ENCODE results near the gene INO80C. TPM values are rescaled to one million over a fixed set of nuclear protein-coding genes. Genes with fewer than 3 reads are reported as not detected.
"Not testable (repeated sequence)": the region's sequence is repeated elsewhere in the genome, so short reads cannot be mapped to it uniquely, and the experiment has no call there.

INO80C gene
- total RNA-seq, 1 donor from 2014 or later, result 4.7 TPM

- H3K27me3 ChIP-seq (ENCODE audit: control insufficient read depth in 3 of 3, insufficient read depth in 3 of 3, low read length in 3 of 3), result no peaks in the 10 kb centered on the region
- H3K4me1 ChIP-seq (ENCODE audit: control insufficient read depth in 3 of 3, insufficient read depth in 3 of 3, low read length in 3 of 3), result peaks cover 12 to 16% (median 15%) of the 10 kb centered on the region in 3 donors
- H3K36me3 ChIP-seq (ENCODE audit: control insufficient read depth in 3 of 3, insufficient read depth in 3 of 3, low read length in 3 of 3), result no peaks in the 10 kb centered on the region
- no peak overlapping the region for H3K27ac ChIP-seq (ENCODE audit: low read depth, low read length)
- no peaks in the 10 kb centered on the region for H3K9me3 ChIP-seq (ENCODE audit: control insufficient read depth in 3 of 3, low read length in 3 of 3)
- H3K9ac ChIP-seq (ENCODE audit: low read depth in 1 of 3, low read length in 3 of 3), result no peak overlapping the region
- no peak overlapping the region for H3K4me3 ChIP-seq (ENCODE audit: low read length in 3 of 3)
Measured at GRCh38 chr18:35457140-35457704, 40.5 kb downstream of the INO80C start.

- Histone ChIP-seq H3K9ac (ENCODE audit: low read depth in 1 of 3, low read length in 3 of 3) (no peak overlapping the region), H3K4me3 (ENCODE audit: low read length in 3 of 3) (no peak overlapping the region), H3K27ac (ENCODE audit: low read depth, low read length) (no peak overlapping the region)
Measured at GRCh38 chr18:35455926-35456763, 41.6 kb downstream of the INO80C start.

GRCh38 chr18:35454803-35455202 is 43.0 kb downstream of the INO80C start:
- Histone ChIP-seq H3K27ac (ENCODE audit: low read depth, low read length) (no peak overlapping the region), H3K9me3 (ENCODE audit: control insufficient read depth in 3 of 3, low read length in 3 of 3) (no peaks in the 10 kb centered on the region), H3K4me1 (ENCODE audit: control insufficient read depth in 3 of 3, insufficient read depth in 3 of 3, low read length in 3 of 3) (peaks cover 8 to 10% (median 10%) of the 10 kb centered on the region in 3 donors), H3K4me3 (ENCODE audit: low read length in 3 of 3) (no peak overlapping the region), H3K27me3 (ENCODE audit: control insufficient read depth in 3 of 3, insufficient read depth in 3 of 3, low read length in 3 of 3) (no peaks in the 10 kb centered on the region), H3K36me3 (ENCODE audit: control insufficient read depth in 3 of 3, insufficient read depth in 3 of 3, low read length in 3 of 3) (no peaks in the 10 kb centered on the region), H3K9ac (ENCODE audit: low read depth in 1 of 3, low read length in 3 of 3) (no peak overlapping the region)

More at GRCh38 chr18:35455926-35456763, 41.6 kb downstream of the INO80C start:
- H3K36me3 ChIP-seq (ENCODE audit: control insufficient read depth in 3 of 3, insufficient read depth in 3 of 3, low read length in 3 of 3), result no peaks in the 10 kb centered on the region
- no peaks in the 10 kb centered on the region for H3K27me3 ChIP-seq (ENCODE audit: control insufficient read depth in 3 of 3, insufficient read depth in 3 of 3, low read length in 3 of 3)
- no peaks in the 10 kb centered on the region for H3K9me3 ChIP-seq (ENCODE audit: control insufficient read depth in 3 of 3, low read length in 3 of 3)
- H3K4me1 ChIP-seq (ENCODE audit: control insufficient read depth in 3 of 3, insufficient read depth in 3 of 3, low read length in 3 of 3), result peaks cover 10 to 15% (median 12%) of the 10 kb centered on the region in 3 donors

GRCh38 chr18:35453065-35453464 is 44.7 kb downstream of the INO80C start:
- not testable (repeated sequence) for H3K4me3 ChIP-seq (ENCODE audit: low read length in 3 of 3)

GRCh38 chr18:35451916-35452315 is 45.8 kb downstream of the INO80C start:
- Histone ChIP-seq H3K9ac (ENCODE audit: low read depth in 1 of 3, low read length in 3 of 3) (no peak overlapping the region), H3K27me3 (ENCODE audit: control insufficient read depth in 3 of 3, insufficient read depth in 3 of 3, low read length in 3 of 3) (no peaks in the 10 kb centered on the region), H3K9me3 (ENCODE audit: control insufficient read depth in 3 of 3, low read length in 3 of 3) (no peaks in the 10 kb centered on the region), H3K36me3 (ENCODE audit: control insufficient read depth in 3 of 3, insufficient read depth in 3 of 3, low read length in 3 of 3) (no peaks in the 10 kb centered on the region), H3K4me3 (ENCODE audit: low read length in 3 of 3) (no peak overlapping the region), H3K4me1 (ENCODE audit: control insufficient read depth in 3 of 3, insufficient read depth in 3 of 3, low read length in 3 of 3) (no peaks in the 10 kb centered on the region), H3K27ac (ENCODE audit: low read depth, low read length) (no peak overlapping the region)

More at GRCh38 chr18:35453065-35453464, 44.7 kb downstream of the INO80C start:
- H3K4me1 ChIP-seq (ENCODE audit: control insufficient read depth in 3 of 3, insufficient read depth in 3 of 3, low read length in 3 of 3); H3K36me3 ChIP-seq (ENCODE audit: control insufficient read depth in 3 of 3, insufficient read depth in 3 of 3, low read length in 3 of 3); H3K27me3 ChIP-seq (ENCODE audit: control insufficient read depth in 3 of 3, insufficient read depth in 3 of 3, low read length in 3 of 3); H3K9me3 ChIP-seq (ENCODE audit: control insufficient read depth in 3 of 3, low read length in 3 of 3); H3K9ac ChIP-seq (ENCODE audit: low read depth in 1 of 3, low read length in 3 of 3); H3K27ac ChIP-seq (ENCODE audit: low read depth, low read length): not testable (repeated sequence)

- no peaks in the 10 kb centered on the region for H3K27me3 ChIP-seq (ENCODE audit: control insufficient read depth in 3 of 3, insufficient read depth in 3 of 3, low read length in 3 of 3)
- H3K9ac ChIP-seq (ENCODE audit: low read depth in 1 of 3, low read length in 3 of 3), result no peak overlapping the region
- H3K4me1 ChIP-seq (ENCODE audit: control insufficient read depth in 3 of 3, insufficient read depth in 3 of 3, low read length in 3 of 3), result no peaks in the 10 kb centered on the region
- H3K9me3 ChIP-seq (ENCODE audit: control insufficient read depth in 3 of 3, low read length in 3 of 3), result no peaks in the 10 kb centered on the region
- no peak overlapping the region for H3K27ac ChIP-seq (ENCODE audit: low read depth, low read length)
- H3K36me3 ChIP-seq (ENCODE audit: control insufficient read depth in 3 of 3, insufficient read depth in 3 of 3, low read length in 3 of 3), result no peaks in the 10 kb centered on the region
- H3K4me3 ChIP-seq (ENCODE audit: low read length in 3 of 3), result no peak overlapping the region
Measured at GRCh38 chr18:35451032-35451431, 46.7 kb downstream of the INO80C start.

- H3K27me3 ChIP-seq (ENCODE audit: control insufficient read depth in 3 of 3, insufficient read depth in 3 of 3, low read length in 3 of 3), result no peaks in the 10 kb centered on the region
- no peak overlapping the region for H3K9ac ChIP-seq (ENCODE audit: low read depth in 1 of 3, low read length in 3 of 3)
- no peaks in the 10 kb centered on the region for H3K4me1 ChIP-seq (ENCODE audit: control insufficient read depth in 3 of 3, insufficient read depth in 3 of 3, low read length in 3 of 3)
- no peak overlapping the region for H3K27ac ChIP-seq (ENCODE audit: low read depth, low read length)
- H3K9me3 ChIP-seq (ENCODE audit: control insufficient read depth in 3 of 3, low read length in 3 of 3), result no peaks in the 10 kb centered on the region
- H3K36me3 ChIP-seq (ENCODE audit: control insufficient read depth in 3 of 3, insufficient read depth in 3 of 3, low read length in 3 of 3), result no peaks in the 10 kb centered on the region
- H3K4me3 ChIP-seq (ENCODE audit: low read length in 3 of 3), result no peak overlapping the region
Measured at GRCh38 chr18:35444636-35445035, 53.1 kb downstream of the INO80C start.

- H3K27ac ChIP-seq (ENCODE audit: low read depth, low read length), result no peak overlapping the region
- no peaks in the 10 kb centered on the region for H3K27me3 ChIP-seq (ENCODE audit: control insufficient read depth in 3 of 3, insufficient read depth in 3 of 3, low read length in 3 of 3)
- no peaks in the 10 kb centered on the region for H3K9me3 ChIP-seq (ENCODE audit: control insufficient read depth in 3 of 3, low read length in 3 of 3)
- H3K36me3 ChIP-seq (ENCODE audit: control insufficient read depth in 3 of 3, insufficient read depth in 3 of 3, low read length in 3 of 3), result no peaks in the 10 kb centered on the region
- H3K4me3 ChIP-seq (ENCODE audit: low read length in 3 of 3), result no peak overlapping the region
- H3K9ac ChIP-seq (ENCODE audit: low read depth in 1 of 3, low read length in 3 of 3), result no peak overlapping the region
- no peaks in the 10 kb centered on the region for H3K4me1 ChIP-seq (ENCODE audit: control insufficient read depth in 3 of 3, insufficient read depth in 3 of 3, low read length in 3 of 3)
Measured at GRCh38 chr18:35443847-35444246, 53.9 kb downstream of the INO80C start.

GRCh38 chr18:35443434-35443833 is 54.3 kb downstream of the INO80C start:
- no peaks in the 10 kb centered on the region for H3K36me3 ChIP-seq (ENCODE audit: control insufficient read depth in 3 of 3, insufficient read depth in 3 of 3, low read length in 3 of 3)
- no peaks in the 10 kb centered on the region for H3K27me3 ChIP-seq (ENCODE audit: control insufficient read depth in 3 of 3, insufficient read depth in 3 of 3, low read length in 3 of 3)
- no peak overlapping the region for H3K27ac ChIP-seq (ENCODE audit: low read depth, low read length)
- no peaks in the 10 kb centered on the region for H3K9me3 ChIP-seq (ENCODE audit: control insufficient read depth in 3 of 3, low read length in 3 of 3)
- no peak overlapping the region for H3K4me3 ChIP-seq (ENCODE audit: low read length in 3 of 3)
- H3K4me1 ChIP-seq (ENCODE audit: control insufficient read depth in 3 of 3, insufficient read depth in 3 of 3, low read length in 3 of 3), result no peaks in the 10 kb centered on the region
- no peak overlapping the region for H3K9ac ChIP-seq (ENCODE audit: low read depth in 1 of 3, low read length in 3 of 3)

- Histone ChIP-seq H3K4me1 (ENCODE audit: control insufficient read depth in 3 of 3, insufficient read depth in 3 of 3, low read length in 3 of 3) (no peaks in the 10 kb centered on the region), H3K27me3 (ENCODE audit: control insufficient read depth in 3 of 3, insufficient read depth in 3 of 3, low read length in 3 of 3) (no peaks in the 10 kb centered on the region), H3K27ac (ENCODE audit: low read depth, low read length) (no peak overlapping the region), H3K9me3 (ENCODE audit: control insufficient read depth in 3 of 3, low read length in 3 of 3) (no peaks in the 10 kb centered on the region), H3K4me3 (ENCODE audit: low read length in 3 of 3) (no peak overlapping the region), H3K36me3 (ENCODE audit: control insufficient read depth in 3 of 3, insufficient read depth in 3 of 3, low read length in 3 of 3) (no peaks in the 10 kb centered on the region), H3K9ac (ENCODE audit: low read depth in 1 of 3, low read length in 3 of 3) (peak overlapping the region in 1 of 3 donors; percentile 33)
Measured at GRCh38 chr18:35442701-35443100, 55.1 kb downstream of the INO80C start.
